GM19035 (cell line): ENCODE measurements around the gene ELK1.
"Not testable (repeated sequence)": the region's sequence is repeated elsewhere in the genome, so short reads cannot be mapped to it uniquely, and the experiment has no call there.

ENCODE experiments used
- ATAC-seq: cut with Tn5 transposase; IDR thresholded peaks from one replicate; pipeline ENCODE4 v1.9.1; 2021; ENCODE audit not compliant: unreplicated experiment

Gene ELK1

GRCh38 chrX:47613082-47613481, 37.3 kb downstream of the ELK1 start:
- no peak for ATAC-seq

DNA sequence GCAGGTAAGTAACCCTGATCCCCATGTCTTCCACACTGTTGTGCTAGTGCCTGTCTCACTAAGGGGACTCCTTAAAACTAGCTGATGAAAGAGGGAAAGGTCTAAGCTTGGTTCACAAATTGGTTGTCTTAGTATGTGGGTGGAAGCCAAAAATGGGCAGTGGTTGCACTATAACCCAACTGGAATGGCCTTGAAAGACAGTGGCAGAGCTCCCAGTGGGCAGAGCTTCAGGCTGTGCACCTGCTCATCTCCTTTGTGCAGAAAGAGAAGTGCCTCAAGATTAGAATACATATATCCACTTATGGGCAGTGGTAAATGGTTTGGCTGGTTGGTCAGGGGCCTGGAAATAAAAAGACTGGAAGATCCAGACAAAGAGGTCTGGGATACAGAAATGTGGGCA, 37.9 kb downstream of the ELK1 start:
- ATAC-seq, result no peak

DNA sequence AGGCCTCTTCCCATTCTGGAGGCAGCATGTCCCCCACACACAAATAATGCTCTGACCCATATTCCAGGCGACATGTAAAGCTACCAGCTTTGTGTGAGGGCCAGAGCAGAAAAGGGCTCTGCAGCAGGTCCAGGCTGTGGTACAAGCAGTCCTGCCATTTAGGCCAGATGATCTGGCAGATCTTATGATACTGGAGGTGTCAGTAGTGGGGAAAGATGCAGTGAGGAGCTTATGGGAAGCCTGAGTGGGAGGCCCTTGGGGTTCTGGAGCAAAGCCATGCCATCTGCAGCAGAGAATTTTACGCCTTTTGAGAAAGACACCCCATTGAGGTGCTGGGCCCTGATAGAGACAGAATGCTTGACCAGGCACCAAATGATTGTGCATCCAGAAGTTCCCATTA, 38.4 kb downstream of the ELK1 start:
- no peak for ATAC-seq

GRCh38 chrX:47611489-47611888, 38.9 kb downstream of the ELK1 start:
- no peak for ATAC-seq

DNA sequence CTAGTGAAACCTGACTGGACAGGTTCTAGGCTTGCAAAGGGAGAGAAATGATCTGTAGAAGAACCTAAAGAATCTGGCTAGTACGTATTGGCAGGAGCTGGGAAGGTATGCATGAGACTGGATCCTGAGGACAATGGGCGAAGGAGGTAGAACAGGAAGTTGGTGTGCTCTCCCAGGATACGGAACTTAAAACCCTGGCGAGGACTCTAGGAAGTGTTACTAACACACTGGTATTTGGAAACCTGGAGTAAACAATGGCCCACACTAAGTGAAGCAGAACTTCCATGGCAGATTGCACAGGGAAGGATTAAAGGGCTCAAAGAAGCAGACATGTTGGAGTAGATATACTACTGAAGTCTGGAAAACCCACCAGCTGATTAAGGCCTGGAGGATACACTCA, 39.9 kb downstream of the ELK1 start:
- no peak for ATAC-seq

DNA sequence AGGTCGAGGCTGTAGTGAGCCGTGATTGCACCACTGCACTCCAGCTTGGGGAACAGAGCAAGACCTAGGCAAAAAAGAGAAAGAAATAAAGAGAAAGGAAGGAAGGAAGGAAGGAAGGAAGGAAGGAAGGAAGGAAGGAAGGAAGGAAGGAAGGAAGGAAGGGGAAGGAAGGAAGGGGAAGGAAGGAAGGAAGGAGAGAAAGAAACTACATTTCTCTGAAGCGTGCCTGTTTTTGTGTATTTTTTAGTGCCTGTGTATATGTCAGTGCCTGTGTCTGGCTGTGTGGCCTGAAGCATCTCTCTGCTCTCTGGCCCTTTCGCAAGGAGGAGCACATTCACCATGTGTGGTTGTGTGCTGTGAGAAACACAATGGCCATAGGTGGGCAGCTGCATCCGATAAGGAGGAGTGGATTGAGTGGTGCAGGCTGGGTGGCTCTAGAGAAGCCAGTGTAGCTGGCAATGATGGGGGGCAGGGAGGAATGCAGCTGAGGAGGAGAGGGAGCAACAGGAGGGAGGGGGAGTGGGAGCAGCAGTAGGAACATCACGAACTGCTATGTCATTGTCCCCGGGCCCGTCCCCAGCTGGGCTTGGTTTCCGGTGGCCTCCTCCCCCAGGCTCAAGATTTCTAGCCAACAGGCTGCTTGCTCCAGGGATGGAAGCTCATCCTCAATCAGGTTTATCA, 42.1 kb downstream of the ELK1 start:
- no peak for ATAC-seq

DNA sequence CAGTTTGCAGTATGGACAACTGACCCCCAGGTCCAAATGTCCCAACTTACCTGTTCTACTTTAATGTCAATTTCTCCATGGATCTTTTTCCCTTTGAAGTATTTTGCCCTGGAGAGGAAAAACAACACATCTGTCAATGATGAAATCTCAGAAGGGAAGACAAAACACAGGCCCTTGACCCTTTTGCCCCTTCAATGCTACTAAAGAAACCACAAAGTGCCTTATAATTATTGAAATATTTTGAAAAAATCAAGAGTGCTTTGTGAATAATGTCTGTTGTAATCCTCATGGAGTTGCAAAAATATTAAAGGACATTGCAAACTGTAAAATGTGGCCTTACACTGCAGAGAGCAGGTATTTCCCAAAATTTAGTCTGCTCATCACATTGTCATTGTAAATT, 43.3 kb downstream of the ELK1 start:
- no peak for ATAC-seq

DNA sequence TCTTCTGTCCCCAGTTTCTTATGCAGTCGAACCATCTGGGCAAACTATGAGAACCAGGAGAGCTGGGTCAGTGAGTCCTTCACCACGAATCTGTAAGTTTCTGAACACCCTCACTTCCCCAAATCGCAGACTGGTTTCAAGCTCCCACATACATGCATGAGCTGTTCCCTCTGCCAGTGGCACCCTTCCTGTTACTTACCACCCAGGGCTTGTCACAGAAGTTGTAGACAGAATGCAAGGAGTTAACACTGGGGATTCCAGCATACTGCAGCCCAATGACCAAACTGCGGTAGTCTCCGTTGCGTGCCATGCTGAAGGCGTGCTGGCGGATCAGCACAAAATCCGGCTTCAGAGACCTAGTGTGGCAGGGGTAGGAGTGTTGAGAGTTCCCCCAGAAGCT, 45.3 kb downstream of the ELK1 start:
- ATAC-seq, result no peak

- not testable (repeated sequence) for ATAC-seq
Observed at GRCh38 chrX:47603125-47603524, 47.2 kb downstream of the ELK1 start.

DNA sequence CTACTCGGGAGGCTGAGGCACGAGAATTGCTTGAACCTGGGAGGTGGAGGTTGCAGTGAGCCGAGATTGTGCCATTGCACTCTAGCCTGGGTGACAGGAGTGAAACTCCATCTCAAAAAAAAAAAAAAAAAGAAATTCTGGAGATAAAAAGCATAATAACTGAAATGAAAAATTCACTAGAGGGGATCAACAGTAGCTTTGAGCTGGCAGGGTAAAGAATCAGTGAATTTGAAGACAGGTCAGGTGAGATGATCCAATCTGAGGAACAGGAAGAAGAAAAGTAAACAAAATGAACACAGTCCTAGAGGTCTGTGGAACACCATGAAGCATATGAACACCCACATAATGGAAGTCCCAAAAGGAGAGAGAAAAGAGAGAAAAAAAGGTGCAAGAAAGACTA, 53.1 kb downstream of the ELK1 start:
- ATAC-seq, result no peak

- ATAC-seq, result no peak
Observed at GRCh38 chrX:47596256-47596655, 54.1 kb downstream of the ELK1 start.

- no peak for ATAC-seq
Observed at GRCh38 chrX:47595716-47596251, 54.6 kb downstream of the ELK1 start.

GRCh38 chrX:47593522-47593921, 56.8 kb downstream of the ELK1 start:
- ATAC-seq, result no peak

DNA sequence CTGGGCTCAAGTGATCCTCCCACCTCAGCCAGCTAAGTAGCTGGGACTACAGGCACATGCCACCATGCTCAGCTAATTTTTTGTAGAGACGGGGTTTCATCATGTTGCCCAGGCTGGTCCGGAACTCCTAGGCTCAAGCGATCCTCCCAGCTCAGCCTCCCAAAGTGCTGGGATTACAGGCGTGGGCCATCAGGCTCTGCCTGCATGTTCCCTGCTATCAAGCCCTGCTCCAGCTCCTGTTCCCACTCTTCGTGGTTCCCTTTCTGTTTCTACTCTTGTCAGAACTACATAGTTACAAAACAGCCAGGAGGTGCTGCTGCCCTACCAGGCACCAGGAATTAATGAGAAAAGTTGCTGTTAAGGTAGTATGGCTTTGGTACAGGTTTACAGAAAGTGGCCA, 59.4 kb downstream of the ELK1 start:
- ATAC-seq, result no peak

DNA sequence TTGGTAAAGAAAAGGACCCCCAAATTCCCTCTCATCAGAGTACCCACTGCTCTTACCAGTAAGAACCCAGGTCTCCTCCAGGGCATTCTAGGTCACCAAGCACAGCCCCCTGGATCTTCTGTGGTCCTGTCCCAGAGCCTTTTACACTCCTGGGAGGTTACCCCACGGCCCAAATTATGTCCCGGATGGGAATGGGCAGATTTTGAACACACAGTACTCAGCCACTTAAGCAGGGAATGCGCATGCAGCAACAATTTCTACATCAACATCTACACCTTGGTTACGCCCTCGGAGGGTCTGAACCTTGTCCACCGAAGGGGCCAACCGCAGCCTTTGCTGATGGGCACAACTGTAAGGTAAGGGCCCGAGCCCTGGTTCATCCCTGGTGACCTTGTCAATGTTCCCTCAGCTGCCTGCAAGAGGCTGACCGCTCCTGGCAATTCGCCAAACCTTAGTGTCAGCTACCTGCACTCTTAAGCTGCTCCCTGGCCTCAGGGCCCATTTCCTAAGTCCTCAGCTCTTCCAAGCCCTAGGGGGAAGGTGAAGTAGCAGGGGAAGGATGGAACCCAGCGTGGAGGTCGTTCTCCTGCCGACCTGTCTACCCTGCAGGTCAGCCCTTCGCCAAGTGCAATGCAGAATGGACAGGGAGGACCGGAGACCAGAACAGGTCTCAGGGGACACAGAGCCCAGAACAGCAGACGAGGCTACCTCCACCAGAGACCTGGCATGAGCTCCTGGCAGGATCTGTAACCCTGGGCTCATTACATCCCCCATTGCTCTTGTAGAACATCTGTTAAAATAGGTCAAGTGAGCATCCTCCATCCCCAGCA, 62.2 kb downstream of the ELK1 start:
- ATAC-seq, result no peak

DNA sequence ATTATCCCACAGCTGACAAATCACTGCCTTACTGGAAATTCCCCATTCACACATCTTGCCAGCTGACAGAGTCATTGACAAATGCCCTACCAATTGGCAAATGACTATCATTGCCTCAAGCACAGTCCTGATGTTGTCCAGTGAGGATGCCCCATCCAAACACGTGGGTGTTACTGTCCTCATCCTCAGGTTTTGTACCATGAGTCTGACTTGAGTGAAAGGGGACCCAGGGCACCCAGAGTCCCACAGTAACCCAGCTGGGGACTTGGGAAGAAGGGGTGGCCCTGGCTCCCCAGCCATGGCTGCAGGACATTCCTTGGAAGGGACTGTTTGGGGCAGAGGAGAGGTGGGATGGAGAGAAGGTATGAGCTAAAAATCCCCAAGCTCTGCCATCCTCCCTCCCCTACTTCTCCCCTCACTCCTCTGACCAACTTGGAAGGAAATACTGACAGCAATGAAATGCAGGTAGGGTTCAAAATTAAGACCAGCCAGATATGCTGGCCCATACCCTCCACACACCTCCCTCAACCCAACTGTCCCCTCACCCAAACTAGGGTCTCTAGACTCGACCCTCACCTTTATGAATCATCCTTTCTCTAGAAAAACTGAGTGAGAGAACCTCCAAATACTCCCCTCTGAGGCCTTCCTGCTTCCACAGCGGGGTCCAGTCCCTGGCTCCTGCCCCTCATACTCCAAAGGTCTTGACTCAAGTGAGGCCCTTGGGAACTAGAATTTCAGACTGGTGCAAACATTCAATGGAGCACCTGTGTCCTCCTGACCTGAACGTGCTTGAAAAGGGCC, 63.1 kb downstream of the ELK1 start:
- no peak for ATAC-seq

DNA sequence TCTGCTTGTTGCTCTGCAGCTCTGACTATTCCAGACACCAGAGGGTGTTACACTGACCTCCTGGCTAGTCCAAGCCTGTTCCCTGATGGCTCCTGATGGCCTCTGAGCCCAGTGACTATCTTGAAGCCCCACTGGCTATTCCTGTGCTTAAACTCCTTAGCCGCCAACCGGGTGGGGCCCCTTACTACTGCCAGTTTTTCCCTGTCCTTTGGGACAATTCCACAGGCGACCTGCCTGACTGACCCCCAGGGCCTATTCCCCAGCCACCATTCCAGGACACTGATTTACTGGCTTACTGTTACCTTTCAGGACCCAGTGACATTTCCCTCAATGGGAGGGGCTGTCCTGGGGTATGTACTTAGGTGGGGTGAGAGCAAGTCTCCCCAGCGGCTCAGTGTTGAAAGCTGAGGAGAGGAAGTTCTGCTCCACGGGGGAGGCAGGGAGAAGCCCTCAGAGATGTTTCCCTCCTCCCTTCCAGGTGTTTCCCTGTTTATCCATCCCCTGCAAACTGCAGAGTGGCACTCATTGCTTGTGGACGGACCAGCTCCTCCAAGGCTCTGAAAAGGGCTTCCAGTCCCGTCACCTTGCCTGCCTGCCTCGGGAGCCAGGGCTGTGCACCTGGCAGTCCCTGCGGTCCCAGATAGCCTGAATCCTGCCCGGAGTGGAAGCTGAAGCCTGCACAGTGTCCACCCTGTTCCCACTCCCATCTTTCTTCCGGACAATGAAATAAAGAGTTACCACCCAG, 64.1 kb downstream of the ELK1 start:
- ATAC-seq, result no peak
